ENCODE results near the gene FFAR4.
A peak's percentile ranks its signal among the peaks of the same experiment; 100 is the strongest.

The FFAR4 gene

GRCh38 chr10:93572606-93573005 is 6.1 kb downstream of the FFAR4 start:
- DNase-seq (ENCODE audit: low spot score), result no peak

DNA sequence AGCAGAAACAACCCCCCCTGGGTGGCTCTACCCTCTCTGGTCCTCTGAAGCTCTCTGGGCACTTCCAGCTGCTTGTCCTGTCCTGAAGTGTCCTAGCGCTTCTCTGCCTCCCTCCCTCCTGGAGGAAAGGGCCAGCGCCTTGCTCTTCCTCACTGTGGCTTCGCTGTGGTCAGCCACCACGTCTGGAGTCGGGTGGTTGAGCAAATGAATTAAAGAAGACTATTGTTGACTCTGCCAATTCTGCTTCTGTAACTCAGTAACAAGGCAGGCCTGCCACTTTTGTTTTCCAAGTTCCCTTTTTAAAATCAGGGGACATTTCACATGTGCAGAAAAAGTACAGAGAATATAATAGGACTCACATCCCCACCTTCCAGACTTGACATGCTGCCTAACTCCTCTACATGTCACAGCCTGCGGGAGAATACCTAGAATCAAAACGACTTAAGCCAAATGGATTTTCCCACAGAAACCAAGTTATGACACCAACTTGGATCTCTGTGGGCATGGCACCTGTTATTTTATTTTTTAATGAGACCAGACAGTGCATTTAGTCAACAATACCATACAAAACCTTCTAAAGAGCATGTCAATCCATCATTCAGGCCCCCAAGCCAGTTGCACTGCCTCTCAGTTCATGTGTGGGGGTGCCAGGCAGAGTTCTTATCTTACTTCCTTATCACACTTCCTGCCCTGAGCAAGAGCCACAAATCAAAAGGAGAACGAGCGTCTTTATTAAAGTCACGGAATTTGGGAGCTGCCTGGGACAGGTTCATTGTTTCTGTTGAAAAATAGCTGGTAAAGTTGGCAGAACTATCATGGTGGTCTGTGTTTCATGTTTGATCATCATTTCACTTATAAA is 6.8 kb downstream of the FFAR4 start:
- DNase-seq (ENCODE audit: low spot score), result no peak

DNA sequence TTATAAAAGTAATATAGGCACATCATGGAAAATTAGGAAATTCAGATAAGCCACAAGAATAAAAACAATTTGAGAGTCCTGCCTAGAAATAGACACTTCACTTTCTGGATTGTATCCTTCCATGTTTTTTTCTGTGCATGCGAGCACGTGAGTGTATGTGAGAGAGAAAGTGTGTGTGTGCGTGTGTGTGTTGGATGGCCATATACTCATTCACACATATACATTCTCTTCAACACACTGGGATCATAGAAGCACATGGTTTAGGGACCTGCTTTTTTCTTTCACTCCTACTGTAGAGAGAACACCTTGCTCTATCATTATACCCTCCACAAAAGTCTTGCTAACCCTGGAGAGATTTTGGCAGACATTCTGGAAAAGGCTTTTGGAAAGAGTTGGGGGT is 7.5 kb downstream of the FFAR4 start:
- no peak for DNase-seq (ENCODE audit: low spot score)

GRCh38 chr10:93576888-93577287 is 10.4 kb downstream of the FFAR4 start:
- DNase-seq (ENCODE audit: low spot score), result no peak

GRCh38 chr10:93577565-93577964 is 11.1 kb downstream of the FFAR4 start:
- no peak for DNase-seq (ENCODE audit: low spot score)

DNA sequence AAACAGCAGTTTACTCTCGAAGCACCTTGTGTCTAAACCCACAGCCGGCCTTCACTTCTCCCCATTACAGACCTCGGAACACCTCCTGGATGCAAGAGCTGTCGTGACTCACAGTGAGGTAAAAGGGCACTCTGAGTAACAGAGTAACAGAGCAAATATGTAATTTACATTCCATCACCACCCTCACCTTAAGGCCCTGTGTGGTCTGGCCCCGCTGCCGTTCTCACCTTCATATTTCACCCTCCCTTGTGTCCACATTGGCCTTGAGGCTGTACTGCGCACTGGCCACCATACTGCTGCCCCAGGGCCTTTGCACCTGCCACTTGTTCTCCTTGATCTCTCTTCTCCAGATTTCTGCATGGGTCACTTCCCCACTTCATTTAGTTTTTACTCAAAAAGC is 12.6 kb downstream of the FFAR4 start:
- DNase-seq (ENCODE audit: low spot score), result peak; percentile 62

GRCh38 chr10:93579985-93580711 is 13.7 kb downstream of the FFAR4 start:
- no peak for DNase-seq (ENCODE audit: low spot score)

- DNase-seq (ENCODE audit: low spot score), result no peak
Observed at GRCh38 chr10:93580828-93581227, 14.4 kb downstream of the FFAR4 start.

- DNase-seq (ENCODE audit: low spot score), result no peak
Observed at GRCh38 chr10:93584445-93584844, 18.0 kb downstream of the FFAR4 start.

DNA sequence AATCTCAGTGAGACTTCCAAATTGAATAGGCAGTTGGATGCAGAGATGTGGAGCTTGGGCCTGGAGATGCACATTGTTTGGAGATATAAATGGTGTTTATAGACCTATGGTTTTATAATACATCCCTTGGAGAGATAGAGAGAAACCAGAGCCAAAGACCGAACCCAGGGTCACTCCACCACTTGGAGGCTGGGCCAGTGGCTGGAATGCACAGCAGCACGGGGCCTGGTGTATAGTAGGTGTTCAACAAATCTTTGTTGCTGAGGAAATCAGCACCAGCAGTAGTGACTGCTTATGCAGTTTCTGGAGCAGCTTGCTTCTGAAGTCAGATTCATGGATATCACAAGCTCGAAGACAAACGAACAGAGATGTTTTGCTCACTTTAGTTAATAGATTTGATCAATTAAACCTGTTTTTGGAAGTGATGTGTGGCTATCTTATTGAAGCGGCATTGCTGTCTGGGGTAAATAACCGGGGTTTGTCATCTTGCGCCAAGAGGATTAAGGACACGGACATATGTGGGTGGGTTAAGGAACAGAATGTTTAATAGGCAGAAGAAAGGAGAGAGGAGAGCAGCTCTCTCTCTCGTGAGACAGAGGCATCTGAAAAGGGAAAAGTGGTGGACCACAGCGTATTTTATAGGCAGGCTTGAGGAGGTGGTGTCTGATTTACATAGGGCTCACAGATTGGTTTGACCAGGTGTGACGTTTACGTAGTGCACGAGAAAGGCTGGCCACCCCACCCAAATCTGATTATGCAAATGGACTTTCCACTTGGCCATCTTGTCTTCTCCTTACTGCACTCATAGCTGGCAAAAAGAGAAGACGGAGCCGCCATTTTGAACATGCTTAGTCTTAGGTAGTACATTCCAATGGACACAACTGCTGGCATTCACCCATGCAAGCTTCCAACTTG is 23.4 kb downstream of the FFAR4 start:
- DNase-seq (ENCODE audit: low spot score), result no peak

GRCh38 chr10:93590638-93591037 is 24.2 kb downstream of the FFAR4 start:
- no peak for DNase-seq (ENCODE audit: low spot score)

- no peak for DNase-seq (ENCODE audit: low spot score)
Observed at GRCh38 chr10:93591065-93591808, 24.8 kb downstream of the FFAR4 start.

DNA sequence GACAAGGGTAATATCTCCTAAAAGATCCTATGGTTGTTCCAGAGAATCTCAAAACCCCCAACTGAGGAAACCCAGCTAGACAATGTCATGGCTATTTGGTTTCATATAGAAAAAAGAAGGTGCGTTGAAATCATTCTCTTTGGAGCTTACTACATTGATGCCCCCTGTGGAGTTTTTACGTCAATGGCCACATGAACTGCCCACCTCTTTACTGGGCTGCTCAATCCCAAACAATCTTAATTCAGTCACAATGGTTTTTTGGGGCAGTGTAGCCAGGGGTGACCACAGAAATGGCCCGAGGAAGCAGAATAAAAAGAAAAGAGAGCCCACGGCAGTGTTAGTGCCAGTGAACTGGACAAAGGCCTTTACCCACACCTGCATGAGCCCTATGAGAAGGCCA is 26.8 kb downstream of the FFAR4 start:
- no peak for DNase-seq (ENCODE audit: low spot score)

DNA sequence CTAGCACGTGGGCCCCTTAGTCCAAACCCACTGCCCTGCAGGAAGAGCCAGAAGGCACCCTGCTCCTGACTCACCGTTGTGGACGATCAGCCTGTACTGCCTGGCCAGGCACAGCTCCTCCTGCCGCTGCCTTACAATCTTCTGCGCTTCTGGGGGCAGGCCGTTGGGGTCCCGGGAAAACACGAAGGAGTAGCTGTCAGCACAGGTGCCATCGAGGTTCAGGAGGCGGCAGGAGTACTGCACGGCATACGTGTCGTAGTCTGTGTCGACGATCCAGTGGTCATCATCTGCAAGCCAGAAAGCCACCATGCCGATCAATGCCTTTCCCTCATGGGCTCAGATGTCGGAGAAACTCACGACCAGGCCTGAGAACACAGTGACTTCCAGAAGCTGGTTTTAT is 27.3 kb downstream of the FFAR4 start:
- no peak for DNase-seq (ENCODE audit: low spot score)

DNA sequence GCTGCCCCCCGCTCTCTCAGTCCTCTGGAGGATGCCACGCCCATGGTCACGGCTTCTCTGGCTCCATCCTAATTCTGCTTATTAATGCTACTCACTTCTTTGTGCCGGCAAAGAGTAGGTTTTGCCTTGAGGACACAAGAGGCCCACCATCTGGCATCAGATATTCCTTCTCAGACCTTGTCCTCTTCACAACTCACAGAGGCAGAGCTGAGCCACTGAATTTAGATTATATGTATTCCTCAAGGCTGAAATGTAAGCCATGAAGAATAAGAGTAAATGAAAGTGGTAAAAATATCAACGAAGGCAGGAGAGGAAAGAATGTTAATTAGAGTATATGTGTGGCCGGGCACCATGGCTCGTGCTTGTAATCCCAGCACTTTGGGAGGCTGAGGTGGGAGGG is 28.1 kb downstream of the FFAR4 start:
- DNase-seq (ENCODE audit: low spot score), result no peak

DNA sequence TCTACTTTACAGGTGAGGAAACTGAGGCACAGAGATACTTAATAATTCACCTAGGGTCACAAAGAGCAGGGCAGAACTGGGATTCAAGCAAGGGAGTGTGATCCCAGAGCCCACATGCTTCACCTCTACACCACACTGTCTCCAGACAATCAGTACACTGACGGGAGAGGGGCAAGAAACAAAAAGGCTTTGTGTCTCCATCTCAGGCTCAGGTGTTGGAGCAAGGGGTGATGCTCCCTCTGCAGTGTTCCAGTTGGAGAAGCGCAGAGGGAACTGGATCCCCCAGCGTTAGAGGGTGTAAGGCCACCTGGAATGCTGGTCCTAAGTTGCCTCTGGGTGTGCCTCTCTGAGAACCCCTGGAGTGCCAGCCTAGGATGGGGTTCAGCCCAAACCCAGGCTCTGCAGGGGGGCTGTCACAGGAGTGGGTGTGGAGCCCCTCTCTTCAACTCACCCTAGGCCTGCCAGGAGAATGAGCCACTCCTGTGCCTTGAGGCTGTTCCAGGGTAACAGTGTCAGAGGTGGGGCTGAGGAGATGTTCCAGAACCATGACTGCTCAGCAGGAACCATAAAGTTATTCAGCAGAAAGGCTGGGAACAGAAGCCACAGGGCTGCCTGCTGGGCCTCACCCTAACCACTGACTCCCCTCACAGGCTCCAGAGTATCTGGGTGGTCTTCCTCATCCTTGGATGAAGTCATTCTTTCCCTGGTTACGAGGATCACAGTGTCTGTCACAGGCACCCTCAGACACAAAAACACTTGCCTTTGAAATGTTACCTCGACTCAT is 29.1 kb downstream of the FFAR4 start:
- no peak for DNase-seq (ENCODE audit: low spot score)

DNA sequence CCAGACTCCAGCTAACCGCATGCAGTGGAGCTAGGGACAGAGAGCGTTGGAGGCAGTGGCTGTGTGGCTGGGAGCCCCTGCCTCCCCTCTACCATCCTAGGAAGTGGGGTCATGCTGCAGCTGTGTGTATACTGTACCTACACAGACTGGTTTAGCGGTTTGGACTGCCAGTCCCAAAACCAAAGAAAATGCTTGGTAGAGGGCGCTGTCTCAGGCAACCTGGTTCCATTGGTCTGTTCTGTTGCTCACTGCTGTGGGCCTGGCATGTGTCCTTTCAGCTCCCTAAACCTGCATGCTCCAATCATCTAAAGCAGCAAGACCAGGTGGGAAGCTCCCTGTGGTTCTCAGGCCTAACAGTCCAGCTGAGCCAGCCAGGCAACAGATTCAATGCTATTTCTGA is 30.1 kb downstream of the FFAR4 start:
- no peak for DNase-seq (ENCODE audit: low spot score)

DNA sequence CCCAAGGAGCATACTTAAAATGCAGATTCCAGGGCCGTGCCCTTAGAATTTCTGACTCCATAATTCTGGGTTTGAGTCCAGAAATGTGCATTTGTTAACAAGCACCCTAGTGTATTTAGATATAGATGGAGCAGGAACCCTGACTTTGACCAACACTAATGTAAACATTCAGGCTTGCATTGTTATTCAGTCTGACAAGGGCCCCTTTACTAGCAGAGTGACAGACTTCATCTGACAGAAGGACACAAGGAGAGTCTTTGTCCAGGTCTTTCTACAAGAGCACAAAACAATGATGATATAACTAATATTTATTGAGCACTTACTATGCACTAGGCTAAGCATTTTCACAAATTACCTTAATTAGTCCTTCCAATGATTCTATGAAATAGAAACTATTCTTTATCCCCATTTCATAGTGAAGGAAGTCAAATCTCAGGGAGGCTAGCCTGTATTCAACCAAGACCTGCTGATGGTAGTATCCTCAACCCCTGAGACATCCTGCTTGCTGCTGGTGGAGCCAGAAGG is 30.7 kb downstream of the FFAR4 start:
- DNase-seq (ENCODE audit: low spot score), result no peak

DNA sequence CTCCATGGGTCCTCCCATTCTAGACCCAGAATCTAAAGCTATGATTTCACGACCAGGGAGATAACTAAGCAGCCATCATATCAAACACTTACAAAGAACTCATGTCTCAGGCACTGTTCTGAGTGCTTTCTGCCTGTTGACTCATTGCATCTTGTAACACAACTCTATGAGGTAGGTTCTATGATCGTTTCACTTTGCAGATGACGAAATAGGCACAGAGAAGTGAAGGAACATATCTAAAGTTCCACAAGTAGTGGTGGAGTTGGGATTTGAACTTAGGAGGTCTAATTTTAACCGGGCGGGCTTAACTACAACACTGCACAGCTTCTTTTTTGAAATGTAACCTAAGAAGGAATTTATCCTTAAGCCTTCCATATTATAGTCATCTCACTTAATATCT is 31.7 kb downstream of the FFAR4 start:
- no peak for DNase-seq (ENCODE audit: low spot score)

DNA sequence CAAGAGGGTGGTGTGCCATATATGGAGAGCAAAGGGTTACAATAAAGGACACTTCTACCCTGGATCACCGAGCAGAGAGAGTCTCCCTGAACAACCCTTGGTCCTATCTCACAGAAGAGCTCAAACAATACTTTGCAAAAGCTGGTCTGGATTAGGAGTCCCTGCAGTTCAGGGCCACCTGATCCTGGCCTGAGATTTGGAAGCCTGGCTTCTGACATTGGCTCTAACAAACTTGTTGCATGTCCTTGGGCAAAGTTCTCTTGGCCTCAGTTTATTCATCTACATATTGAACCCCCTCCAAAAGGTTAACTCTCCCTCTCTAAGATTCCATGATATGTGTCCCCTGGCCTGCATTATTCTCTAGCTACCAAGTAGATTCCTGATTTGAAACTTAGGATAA is 32.9 kb downstream of the FFAR4 start:
- no peak for DNase-seq (ENCODE audit: low spot score)

- no peak for DNase-seq (ENCODE audit: low spot score)
Observed at GRCh38 chr10:93599778-93600177, 33.3 kb downstream of the FFAR4 start.

Data from SW480 (cell line).